ENCODE measurements around the gene BOK. TPM values are rescaled to one million over a fixed set of nuclear protein-coding genes. Genes with fewer than 3 reads are reported as not detected.
A peak's percentile ranks its signal among the peaks of the same experiment; 100 is the strongest.

BOK gene
- total and polyA plus RNA-seq, 5 experiments from 2014 or later: 0.53 TPM; not detected in 4

GRCh38 chr2:241553512-241553830 lies 5.1 kb upstream of the BOK start:
- DNase-seq (peak in 1 of 10 donors; percentile 18), ATAC-seq (no peak)
- Mint-ChIP-seq H3K9me3 (peaks cover 5 to 28% (median 14%) of the 10 kb centered on the region in 9 donors), H3K4me3 (no peak overlapping the region), H3K27me3 (peaks cover 18 to 58% (median 42%) of the 10 kb centered on the region in 5 donors), H3K27ac (peak overlapping the region in 1 of 10 donors; percentile 27), H3K36me3 (peaks cover 5 to 19% (median 11%) of the 10 kb centered on the region in 3 donors), H3K4me1 (peaks cover 4 to 9% (median 5%) of the 10 kb centered on the region in 4 donors)
- POLR2A ChIA-PET: no interaction called here

DNA sequence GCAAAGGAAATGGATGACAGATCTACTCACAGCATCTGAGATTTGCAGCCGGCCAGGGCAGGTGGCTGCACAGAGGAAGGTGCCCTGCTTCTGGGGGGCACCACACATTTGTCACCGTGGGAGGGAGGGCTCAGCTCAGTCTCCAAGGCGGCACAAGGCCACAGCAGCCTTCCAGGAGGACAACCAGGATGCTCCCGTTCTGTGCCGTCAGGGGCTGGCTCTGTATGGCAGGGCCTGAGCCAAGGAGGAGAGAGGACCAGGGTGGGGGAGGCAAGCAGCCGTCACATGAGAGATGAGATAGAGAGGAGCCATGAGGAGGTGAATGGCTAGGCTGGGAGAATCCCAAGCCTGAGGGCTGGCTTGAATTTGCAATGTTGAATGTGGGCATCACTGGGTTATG lies 4.6 kb upstream of the BOK start:
- Mint-ChIP-seq H3K36me3 (peaks cover 5 to 19% (median 11%) of the 10 kb centered on the region in 3 donors), H3K27me3 (peaks cover 18 to 58% (median 42%) of the 10 kb centered on the region in 5 donors), H3K27ac (no peak overlapping the region), H3K4me1 (peaks cover 4 to 9% (median 5%) of the 10 kb centered on the region in 4 donors), H3K4me3 (no peak overlapping the region), H3K9me3 (peaks cover 5 to 28% (median 14%) of the 10 kb centered on the region in 9 donors)
- ATAC-seq: no peak
- DNase-seq: peak in 1 of 10 donors; percentile 35
- POLR2A ChIA-PET: no interaction called here

DNA sequence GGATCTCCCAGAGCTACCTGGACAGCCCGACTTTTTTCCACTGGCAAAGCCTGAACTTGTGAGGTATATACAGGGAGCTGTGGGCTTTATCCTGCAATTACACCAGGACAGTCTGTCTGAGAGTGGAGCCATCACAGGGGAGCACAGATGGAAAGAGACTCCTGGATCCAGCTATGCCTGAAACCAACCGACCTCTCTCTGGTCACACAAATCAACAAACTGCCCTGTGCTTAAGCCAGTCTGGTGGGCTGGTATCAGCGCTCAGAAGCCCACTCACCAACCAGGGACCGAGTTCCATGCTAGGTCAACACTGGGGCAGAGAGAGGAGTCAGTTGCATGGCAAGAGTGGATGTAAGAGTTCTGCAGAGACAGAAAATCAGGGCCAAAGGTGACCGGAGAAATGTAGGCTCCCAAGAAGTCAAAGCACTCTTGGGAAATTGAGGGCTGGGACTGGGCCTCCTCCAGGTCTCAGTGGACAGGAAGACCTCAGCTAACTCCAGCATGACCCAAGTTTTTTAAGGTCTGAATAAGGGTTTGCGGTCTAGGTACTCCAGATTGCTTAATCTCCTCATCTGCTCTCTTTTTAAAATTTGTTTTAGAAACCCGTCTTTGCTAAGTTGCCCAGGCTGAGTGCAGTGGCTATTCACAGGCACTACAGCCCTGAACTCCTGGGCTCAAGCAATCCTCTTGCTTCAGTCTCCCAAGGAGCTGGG lies 3.8 kb upstream of the BOK start:
- peaks cover 5 to 19% (median 11%) of the 10 kb centered on the region in 3 donors for H3K36me3 Mint-ChIP-seq

GRCh38 chr2:241555711-241556110 lies 2.8 kb upstream of the BOK start:
- peaks cover 5 to 28% (median 14%) of the 10 kb centered on the region in 9 donors for H3K9me3 Mint-ChIP-seq
- no peak for DNase-seq
- no peak overlapping the region for H3K4me3 Mint-ChIP-seq
- H3K27me3 Mint-ChIP-seq: peaks cover 19 to 65% (median 43%) of the 10 kb centered on the region in 5 donors
- ATAC-seq: no peak
- POLR2A ChIA-PET: interaction anchor here (0.7 kb wide), 1 partner anchor 57 kb away, joined by 6 read pairs; no protein-coding TSS in a partner anchor
- peaks cover 5 to 12% (median 7%) of the 10 kb centered on the region in 4 donors for H3K4me1 Mint-ChIP-seq
- H3K36me3 Mint-ChIP-seq: peaks cover 5 to 19% (median 11%) of the 10 kb centered on the region in 3 donors
- H3K27ac Mint-ChIP-seq: no peak overlapping the region

More for the DNA sequence above, 3.8 kb upstream of the BOK start:
- Mint-ChIP-seq H3K4me1 (peaks cover 5 to 10% (median 5%) of the 10 kb centered on the region in 4 donors), H3K9me3 (peaks cover 5 to 28% (median 14%) of the 10 kb centered on the region in 9 donors), H3K27me3 (peaks cover 15 to 55% (median 37%) of the 10 kb centered on the region in 5 donors), H3K27ac (no peak overlapping the region), H3K4me3 (no peak overlapping the region)
- POLR2A ChIA-PET: no interaction called here
- ATAC-seq (no peak), DNase-seq (peak in 1 of 10 donors; percentile 15)

DNA sequence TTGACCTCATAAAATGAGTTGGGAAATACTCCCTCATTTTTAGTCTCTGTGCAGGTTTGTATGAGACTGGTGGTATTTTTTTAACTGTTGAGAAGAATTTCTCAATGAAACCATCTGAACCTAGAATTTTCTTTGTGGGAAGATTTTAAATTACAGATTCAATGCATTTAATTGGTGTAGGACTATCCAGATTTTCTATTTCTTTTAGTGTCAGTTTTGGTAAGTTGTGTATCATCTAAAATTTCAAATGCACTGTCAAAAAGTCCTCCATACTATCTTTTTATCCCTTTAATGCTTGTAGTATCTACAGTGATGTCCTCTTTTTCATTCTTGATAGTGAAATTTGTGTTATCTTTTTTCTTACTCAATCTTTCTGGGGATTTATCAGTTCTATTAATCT lies 1.8 kb upstream of the BOK start:
- peaks cover 5 to 19% (median 11%) of the 10 kb centered on the region in 3 donors for H3K36me3 Mint-ChIP-seq
- no peak for DNase-seq
- H3K27ac Mint-ChIP-seq: no peak overlapping the region
- ATAC-seq: no peak
- POLR2A ChIA-PET: no interaction called here
- peaks cover 5 to 28% (median 14%) of the 10 kb centered on the region in 9 donors for H3K9me3 Mint-ChIP-seq
- no peak overlapping the region for H3K4me3 Mint-ChIP-seq
- peaks cover 19 to 61% (median 38%) of the 10 kb centered on the region in 5 donors for H3K27me3 Mint-ChIP-seq
- H3K4me1 Mint-ChIP-seq: peaks cover 5 to 12% (median 7%) of the 10 kb centered on the region in 4 donors

DNA sequence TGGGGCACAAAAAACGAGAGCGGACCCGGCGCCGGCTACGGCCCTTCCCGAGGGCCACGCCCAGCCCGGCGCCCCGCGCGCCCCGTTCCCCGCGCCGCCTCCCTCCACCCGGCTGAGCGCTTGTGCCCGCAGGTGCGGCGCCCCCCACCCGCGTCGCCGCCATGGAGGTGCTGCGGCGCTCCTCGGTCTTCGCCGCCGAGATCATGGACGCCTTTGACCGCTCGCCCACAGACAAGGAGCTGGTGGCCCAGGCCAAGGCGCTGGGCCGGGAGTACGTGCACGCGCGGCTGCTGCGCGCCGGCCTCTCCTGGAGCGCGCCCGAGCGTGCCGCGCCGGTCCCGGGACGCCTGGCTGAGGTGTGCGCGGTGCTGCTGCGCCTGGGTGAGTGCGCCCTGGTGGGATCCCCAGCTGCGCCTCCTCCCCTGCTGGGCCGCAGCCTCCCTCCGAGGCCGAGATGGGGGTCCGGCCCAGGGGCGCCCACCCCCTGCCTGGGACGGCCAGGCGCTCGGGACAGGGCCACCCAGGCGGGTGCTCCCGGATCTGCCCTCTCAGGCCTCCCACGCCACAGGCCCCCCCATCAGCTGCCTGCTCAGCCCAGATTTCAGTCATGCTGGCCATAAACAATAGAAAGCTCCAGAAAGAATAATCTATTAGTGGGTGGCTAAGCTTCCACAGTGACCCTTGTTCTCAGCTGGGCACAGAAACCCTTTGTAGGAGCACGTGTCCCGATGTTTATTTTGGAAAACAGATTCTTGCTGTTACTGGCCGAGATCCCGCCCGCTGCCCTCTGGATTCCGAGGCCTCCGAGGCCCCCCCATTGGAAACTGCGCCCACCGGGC lies 997 bp downstream of the BOK start:
- DNase-seq: peak in 1 of 10 donors; percentile 49
- H3K27ac Mint-ChIP-seq: no peak overlapping the region
- H3K27me3 Mint-ChIP-seq: peaks cover 15 to 45% (median 32%) of the 10 kb centered on the region in 5 donors
- peak; percentile 18 to 41 for ATAC-seq
- peak overlapping the region; percentile 52 to 80 (median 64) for H3K4me3 Mint-ChIP-seq
- H3K9me3 Mint-ChIP-seq: peaks cover 5 to 28% (median 14%) of the 10 kb centered on the region in 9 donors
- H3K4me1 Mint-ChIP-seq: peaks cover 5 to 12% (median 7%) of the 10 kb centered on the region in 4 donors
- peaks cover 5 to 19% (median 11%) of the 10 kb centered on the region in 3 donors for H3K36me3 Mint-ChIP-seq
- POLR2A ChIA-PET: interaction anchor here (0.6 kb wide), 1 partner anchor 474 kb away, joined by 5 read pairs; no protein-coding TSS in a partner anchor

DNA sequence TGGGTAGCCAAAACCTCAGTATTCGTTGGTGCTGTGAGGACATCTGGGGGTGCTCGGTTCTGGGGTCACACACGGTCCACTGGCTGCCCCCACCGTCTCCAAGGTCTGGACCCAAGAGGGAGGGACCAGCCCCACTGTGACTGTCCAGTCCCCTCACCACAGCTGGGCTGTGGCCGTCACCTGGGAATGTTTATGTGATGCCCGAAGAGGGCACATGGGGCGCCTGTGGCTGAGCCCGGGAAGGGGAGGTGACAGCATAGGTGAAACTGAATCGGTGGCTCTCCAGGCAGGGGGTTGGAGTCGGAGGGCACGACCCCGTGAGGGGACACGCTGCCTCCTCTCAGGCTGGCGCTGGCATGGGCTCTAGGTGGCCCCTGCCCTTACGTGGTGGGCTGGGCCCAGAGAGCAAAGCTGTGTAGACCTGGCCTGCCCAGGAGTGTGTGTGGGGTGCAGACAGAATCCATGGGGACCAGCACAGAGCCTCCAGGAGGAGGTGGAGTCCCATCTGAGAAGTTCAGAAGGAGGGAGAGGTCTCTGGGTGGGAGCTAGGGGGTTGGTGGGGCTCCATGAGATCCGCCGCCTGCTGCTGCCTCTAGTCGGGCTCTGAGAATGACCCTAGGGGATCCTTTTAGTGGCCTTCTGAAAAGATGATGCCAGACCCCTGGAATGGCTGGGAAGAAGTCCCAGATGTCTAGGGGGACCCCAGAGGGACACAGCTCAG lies 1.8 kb downstream of the BOK start:
- ATAC-seq: no peak
- H3K4me3 Mint-ChIP-seq: peak overlapping the region; percentile 45 to 72 (median 64)
- POLR2A ChIA-PET: no interaction called here
- H3K9me3 Mint-ChIP-seq: peaks cover 5 to 28% (median 14%) of the 10 kb centered on the region in 9 donors
- H3K27me3 Mint-ChIP-seq: peaks cover 14 to 45% (median 32%) of the 10 kb centered on the region in 5 donors
- H3K27ac Mint-ChIP-seq: no peak overlapping the region
- H3K36me3 Mint-ChIP-seq: peaks cover 5 to 19% (median 11%) of the 10 kb centered on the region in 3 donors
- DNase-seq: peak in 1 of 10 donors; percentile 58
- peaks cover 4 to 12% (median 7%) of the 10 kb centered on the region in 4 donors for H3K4me1 Mint-ChIP-seq

- peaks cover 5 to 19% (median 10%) of the 10 kb centered on the region in 3 donors for H3K36me3 Mint-ChIP-seq
- no peak overlapping the region for H3K4me3 Mint-ChIP-seq
Measured at GRCh38 chr2:241560883-241561474, 2.4 kb downstream of the BOK start.

DNA sequence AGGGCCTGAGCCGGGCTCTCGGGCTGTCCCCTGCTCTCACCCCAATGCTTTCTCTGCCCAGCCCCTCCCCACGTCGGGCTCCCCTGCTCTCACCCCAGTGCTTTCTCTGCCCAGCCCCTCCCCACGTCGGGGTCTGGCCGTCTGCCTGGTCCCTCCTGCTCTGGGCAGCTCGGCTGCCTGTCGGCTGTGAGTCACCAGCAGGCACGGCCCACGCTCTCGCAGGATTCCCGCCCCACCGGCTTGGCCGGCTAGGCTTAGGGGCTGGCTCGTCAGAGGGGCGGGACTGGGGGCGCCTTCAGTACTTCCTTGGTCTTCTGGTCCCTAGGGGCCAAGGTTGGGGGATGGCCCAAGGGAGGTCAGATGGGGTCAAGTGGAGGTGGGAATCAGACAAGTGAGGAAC lies 3.3 kb downstream of the BOK start:
- Mint-ChIP-seq H3K27ac (no peak overlapping the region), H3K4me3 (peak overlapping the region in 1 of 10 donors; percentile 19), H3K36me3 (peaks cover 5 to 16% (median 5%) of the 10 kb centered on the region in 3 donors), H3K27me3 (peaks cover 14 to 34% (median 24%) of the 10 kb centered on the region in 5 donors), H3K9me3 (peaks cover 3 to 15% (median 12%) of the 10 kb centered on the region in 9 donors), H3K4me1 (peaks cover 3 to 11% (median 7%) of the 10 kb centered on the region in 4 donors)
- DNase-seq (peak in 1 of 10 donors; percentile 52), ATAC-seq (no peak)
- POLR2A ChIA-PET: no interaction called here

More at GRCh38 chr2:241560883-241561474, 2.4 kb downstream of the BOK start:
- POLR2A ChIA-PET: no interaction called here
- DNase-seq: peak in 1 of 10 donors; percentile 10
- ATAC-seq: no peak
- Mint-ChIP-seq H3K27me3 (peaks cover 14 to 40% (median 29%) of the 10 kb centered on the region in 5 donors), H3K27ac (no peak overlapping the region), H3K9me3 (peaks cover 5 to 22% (median 14%) of the 10 kb centered on the region in 9 donors), H3K4me1 (peaks cover 3 to 11% (median 7%) of the 10 kb centered on the region in 4 donors)

DNA sequence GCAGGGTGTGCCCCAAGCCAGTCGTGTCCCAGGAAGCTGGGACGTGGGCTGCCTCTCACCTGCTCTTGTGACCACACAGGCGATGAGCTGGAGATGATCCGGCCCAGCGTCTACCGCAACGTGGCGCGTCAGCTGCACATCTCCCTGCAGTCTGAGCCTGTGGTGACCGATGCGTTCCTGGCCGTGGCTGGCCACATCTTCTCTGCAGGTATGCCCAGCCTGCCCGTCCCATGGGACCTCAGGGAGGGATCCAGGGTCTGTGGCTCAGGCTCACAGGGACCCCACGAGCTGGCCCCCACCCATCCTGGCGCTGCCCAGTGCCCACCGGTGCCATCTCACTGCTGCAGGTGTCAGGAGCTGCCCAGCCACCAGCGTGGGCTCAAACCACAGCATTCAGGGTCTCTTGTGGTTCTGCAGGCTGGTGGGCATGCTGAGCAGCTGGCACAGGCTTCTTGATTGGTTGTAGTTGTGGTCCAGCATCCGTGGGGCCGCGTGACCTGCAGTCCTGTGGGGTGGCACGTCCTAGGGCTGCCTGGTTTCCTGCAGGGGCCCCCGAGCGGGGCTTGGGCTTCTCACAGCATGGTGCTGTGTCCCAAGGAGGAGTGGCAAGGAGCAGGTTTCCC lies 3.8 kb downstream of the BOK start:
- Mint-ChIP-seq H3K27me3 (peaks cover 14 to 30% (median 19%) of the 10 kb centered on the region in 5 donors), H3K9me3 (peaks cover 3 to 9% (median 7%) of the 10 kb centered on the region in 9 donors), H3K36me3 (peaks cover 3 to 11% (median 5%) of the 10 kb centered on the region in 3 donors), H3K4me3 (no peak overlapping the region), H3K27ac (no peak overlapping the region), H3K4me1 (peaks cover 3 to 11% (median 7%) of the 10 kb centered on the region in 4 donors)
- no peak for ATAC-seq
- POLR2A ChIA-PET: no interaction called here
- DNase-seq: peak in 1 of 10 donors; percentile 61

DNA sequence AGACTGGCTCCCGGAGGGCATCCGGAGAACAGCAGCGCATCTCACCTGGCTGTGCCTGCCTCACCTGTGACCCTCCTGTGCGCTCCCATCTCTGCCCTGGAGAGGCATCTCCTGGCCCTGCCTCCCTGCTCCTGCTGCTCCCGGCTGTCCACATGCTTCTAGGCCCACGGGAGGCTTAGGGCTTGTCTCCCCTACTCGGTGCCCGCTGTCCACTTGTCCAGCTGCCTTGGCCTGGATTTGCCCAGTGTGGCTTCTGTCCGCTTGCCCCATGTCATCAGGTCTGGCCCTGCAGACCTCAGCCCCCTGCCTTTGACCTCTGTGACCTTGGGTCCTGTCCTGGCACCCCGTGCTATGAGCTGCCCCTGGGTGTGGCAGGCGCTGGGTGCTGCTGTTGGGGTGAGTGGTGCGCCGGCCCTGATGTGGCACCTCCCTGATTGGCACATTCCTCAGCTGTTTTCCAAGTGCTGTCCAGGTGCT lies 4.5 kb downstream of the BOK start:
- Mint-ChIP-seq H3K27me3 (peaks cover 8 to 23% (median 12%) of the 10 kb centered on the region in 5 donors), H3K36me3 (peaks cover 0 to 4% (median 1%) of the 10 kb centered on the region in 3 donors), H3K27ac (no peak overlapping the region), H3K4me1 (peaks cover 3 to 9% (median 6%) of the 10 kb centered on the region in 4 donors), H3K4me3 (no peak overlapping the region), H3K9me3 (peaks cover 0 to 3% (median under 1%) of the 10 kb centered on the region in 9 donors)
- no peak for ATAC-seq
- POLR2A ChIA-PET: no interaction called here
- DNase-seq: peak in 1 of 10 donors; percentile 41
